Neural cell (in vitro differentiated cells): ENCODE data around the gene FNDC10. TPM values are rescaled to one million over a fixed set of nuclear protein-coding genes. Genes with fewer than 3 reads are reported as not detected.

ENCODE experiments used
- H2AFZ ChIP-seq: fragments of 200-600, 300-800 bp; sonication (generic), shearing (Covaris generic); 2 replicates; pipeline ENCODE4 v1.6.0; 2014; ENCODE audit warnings: low read depth, mild to moderate bottlenecking, antibody characterized with exemption, low read length, moderate library complexity
- H3F3A ChIP-seq: fragments of 200-600 bp; shearing (Covaris generic); 2 replicates; pipeline ENCODE4 v1.6.1; 2016; ENCODE audit warnings: mild to moderate bottlenecking, moderate library complexity, mixed read lengths, antibody characterized with exemption, low read length; ENCODE audit not compliant: insufficient read depth, poor library complexity, severe bottlenecking
- H3K27ac ChIP-seq: fragments of 200-600, 300-800 bp; sonication (generic), shearing (Covaris generic); 2 replicates; pipeline ENCODE4 v1.5.1; 2014; ENCODE audit warnings: mild to moderate bottlenecking, low read length, moderate library complexity
- H3K27me3 ChIP-seq: fragments of 300-800, 200-600 bp; sonication (generic), shearing (Covaris generic); 2 replicates; pipeline ENCODE4 v1.6.0; 2014; ENCODE audit warnings: mild to moderate bottlenecking, low read depth, low read length, moderate library complexity; ENCODE audit not compliant: insufficient read depth
- H3K36me3 ChIP-seq: fragments of 300-800, 200-600 bp; sonication (generic), shearing (Covaris generic); 2 replicates; pipeline ENCODE4 v1.5.1; 2014; ENCODE audit warnings: mild to moderate bottlenecking, antibody characterized with exemption, low read length, moderate library complexity; ENCODE audit not compliant: insufficient read depth
- H3K4me2 ChIP-seq: fragments of 300-800, 200-600 bp; sonication (generic), shearing (Covaris generic); 2 replicates; pipeline ENCODE4 v1.6.0; 2014; ENCODE audit warnings: mild to moderate bottlenecking, low read length
- H3K4me3 ChIP-seq: fragments of 300-800, 200-600 bp; sonication (generic), shearing (Covaris generic); 2 replicates; pipeline ENCODE4 v1.5.1; 2014; ENCODE audit warnings: mild to moderate bottlenecking, low read length, moderate library complexity
- H3K79me2 ChIP-seq: fragments of 200-600 bp; shearing (Covaris generic); replicated peaks from 2 replicates; pipeline ENCODE4 v1.6.0; 2014; ENCODE audit warnings: mild to moderate bottlenecking, low read length, moderate library complexity; ENCODE audit not compliant: insufficient read depth
- H3K9ac ChIP-seq: fragments of 300-800, 200-600 bp; sonication (generic), shearing (Covaris generic); 2 replicates; pipeline ENCODE4 v1.6.1; 2016; ENCODE audit warnings: mild to moderate bottlenecking, low read length, mixed read lengths
- H3K9me2 ChIP-seq: fragments of 200-600 bp; shearing (Covaris generic); 2 replicates; pipeline ENCODE4 v1.6.1; 2016; ENCODE audit warnings: mild to moderate bottlenecking, low read length, mixed read lengths; ENCODE audit not compliant: insufficient read depth
- H3K9me3 ChIP-seq: fragments of 200-600, 300-800 bp; sonication (generic), shearing (Covaris generic); 2 replicates; pipeline ENCODE4 v1.6.1; 2016; ENCODE audit warnings: mild to moderate bottlenecking, mixed run types, low read length, moderate library complexity, mixed read lengths
- H4K20me1 ChIP-seq: fragments of 200-600 bp; shearing (Covaris generic); 2 replicates; pipeline ENCODE4 v1.6.1; 2016; ENCODE audit warnings: mild to moderate bottlenecking, mixed run types; ENCODE audit not compliant: insufficient read depth
- CTCF ChIP-seq: fragments of 450-650 bp; IDR thresholded peaks from 2 replicates; pipeline ENCODE4 v1.5.1; 2014; ENCODE audit warnings: antibody characterized with exemption, mild to moderate bottlenecking, moderate library complexity; ENCODE audit not compliant: poor library complexity, severe bottlenecking
- EP300 ChIP-seq: fragments of 450-650 bp; conservative IDR thresholded peaks from 2 replicates; pipeline ENCODE4 v1.6.1; 2014; ENCODE audit warnings: antibody characterized with exemption, mild to moderate bottlenecking, moderate library complexity; ENCODE audit not compliant: poor library complexity, severe bottlenecking
- EZH2 ChIP-seq: fragments of 200-600, 300-800 bp; shearing (Covaris generic), sonication (generic); IDR thresholded peaks from 2 replicates; pipeline ENCODE4 v1.6.1; 2014; ENCODE audit warnings: antibody characterized with exemption, low read length, borderline replicate concordance, mild to moderate bottlenecking; ENCODE audit not compliant: insufficient read depth, poor library complexity, severe bottlenecking
- MXI1 ChIP-seq: fragments of 450-650 bp; conservative IDR thresholded peaks from 2 replicates; pipeline ENCODE4 v1.6.1; 2014; ENCODE audit warnings: antibody characterized with exemption, mild to moderate bottlenecking; ENCODE audit not compliant: poor library complexity, severe bottlenecking
- POLR2AphosphoS5 ChIP-seq: IDR thresholded peaks from 2 replicates; pipeline ENCODE4 v1.6.1; 2012
- RAD21 ChIP-seq: fragments of 450-650 bp; conservative IDR thresholded peaks from 2 replicates; pipeline ENCODE4 v1.6.1; 2014; ENCODE audit warnings: antibody characterized with exemption, mild to moderate bottlenecking, moderate library complexity
- REST ChIP-seq: IDR thresholded peaks from 2 replicates; pipeline ENCODE4 v1.6.1; 2012; ENCODE audit warnings: borderline replicate concordance
- SMC3 ChIP-seq: fragments of 450-650 bp; conservative IDR thresholded peaks from 2 replicates; pipeline ENCODE4 v1.6.1; 2014; ENCODE audit warnings: antibody characterized with exemption, mild to moderate bottlenecking, moderate library complexity; ENCODE audit not compliant: poor library complexity
- TAF1 ChIP-seq: IDR thresholded peaks from 2 replicates; pipeline ENCODE4 v1.6.1; 2012; ENCODE audit warnings: low read depth
- polyA plus RNA-seq: library from polyadenylated mRNA; depleted of rRNA; stranded (reverse); fragments of >200 nt; gene quantifications from 2 replicates; pipeline ENCODE4 v1.2.3, GENCODE V29; 2014

The FNDC10 gene
- polyA plus RNA-seq, 1 donor from 2014 or later, result 4.5 TPM

GRCh38 chr1:1562556-1563195 is 37.3 kb downstream of the FNDC10 start:
- TF ChIP-seq EP300, result no peak
- no peak for TF ChIP-seq CTCF
- TF ChIP-seq RAD21, result no peak
- no peak for TF ChIP-seq EZH2
- TF ChIP-seq POLR2AphosphoS5, result no peak
- no peak for TF ChIP-seq SMC3
- TF ChIP-seq TAF1, result no peak
- no peak for TF ChIP-seq REST
- TF ChIP-seq MXI1, result no peak
- no peaks in the 10 kb centered on the region for H3K27me3 ChIP-seq
- no peaks in the 10 kb centered on the region for H4K20me1 ChIP-seq
- H3K36me3 ChIP-seq, result peaks cover 7% of the 10 kb centered on the region
- no peak overlapping the region for H3K4me2 ChIP-seq
- H3K27ac ChIP-seq, result no peak overlapping the region
- H2AFZ ChIP-seq, result no peak overlapping the region
- no peaks in the 10 kb centered on the region for H3F3A ChIP-seq
- H3K4me3 ChIP-seq, result no peak overlapping the region
- peaks cover 30% of the 10 kb centered on the region for H3K79me2 ChIP-seq
- H3K9me2 ChIP-seq, result no peaks in the 10 kb centered on the region
- H3K9ac ChIP-seq, result no peak overlapping the region
- no peaks in the 10 kb centered on the region for H3K9me3 ChIP-seq

GRCh38 chr1:1561801-1562470 is 38.0 kb downstream of the FNDC10 start:
- no peak overlapping the region for H3K27ac ChIP-seq
- no peaks in the 10 kb centered on the region for H3K9me3 ChIP-seq
- peaks cover 7% of the 10 kb centered on the region for H3K36me3 ChIP-seq
- no peak overlapping the region for H2AFZ ChIP-seq
- H3F3A ChIP-seq, result no peaks in the 10 kb centered on the region
- H3K27me3 ChIP-seq, result no peaks in the 10 kb centered on the region
- H3K4me3 ChIP-seq, result no peak overlapping the region
- H3K79me2 ChIP-seq, result peaks cover 22% of the 10 kb centered on the region
- no peak overlapping the region for H3K4me2 ChIP-seq
- no peak overlapping the region for H3K9ac ChIP-seq
- no peaks in the 10 kb centered on the region for H4K20me1 ChIP-seq
- no peak for TF ChIP-seq CTCF
- no peak for TF ChIP-seq MXI1
- no peak for TF ChIP-seq SMC3
- TF ChIP-seq RAD21, result no peak
- TF ChIP-seq EZH2, result no peak
- no peak for TF ChIP-seq REST
- TF ChIP-seq TAF1, result no peak
- TF ChIP-seq EP300, result no peak
- TF ChIP-seq POLR2AphosphoS5, result no peak
- no peaks in the 10 kb centered on the region for H3K9me2 ChIP-seq
